Measurements from ENCODE around the gene EPHB1. TPM values are rescaled to one million over a fixed set of nuclear protein-coding genes. Genes with fewer than 3 reads are reported as not detected.

EPHB1 gene
- total and polyA plus RNA-seq, 2 experiments from 2014 or later, result 0.43 to 0.81 TPM

GRCh38 chr3:135135445-135135844 lies 340.4 kb downstream of the EPHB1 start:
- no peak overlapping the region for H2AFZ ChIP-seq
- no peak for DNase-seq
- H3K27ac ChIP-seq, result no peak overlapping the region
- no peak overlapping the region for H3K4me3 ChIP-seq
- H3K9me3 ChIP-seq (ENCODE audit: low read depth), result no peaks in the 10 kb centered on the region
- WGBS, 2 experiments (ENCODE audit: low coverage in 1 of 2, low lambda C conversion rate in 2 of 2, missing lambda C conversion rate in 2 of 2), result 78 to 85% methylated on average over 1 of the region's 1 CpG
- no peaks in the 10 kb centered on the region for H4K20me1 ChIP-seq (ENCODE audit: insufficient read depth)
- no peaks in the 10 kb centered on the region for H3K27me3 ChIP-seq (replicated peaks; ENCODE audit: insufficient read depth)
- no peak for TF ChIP-seq EZH2 (IDR thresholded peaks at IDR 0.05; ENCODE audit: insufficient read depth, poor library complexity, severe bottlenecking)
- no peak for TF ChIP-seq EZH2phosphoT487 (IDR thresholded peaks at IDR 0.05; ENCODE audit: insufficient read depth, low read depth)
- no peak overlapping the region for H3K9ac ChIP-seq
- H3K79me2 ChIP-seq (ENCODE audit: insufficient read depth), result no peaks in the 10 kb centered on the region
- H3K4me2 ChIP-seq (ENCODE audit: unreplicated experiment), result no peak overlapping the region
- H3K9me2 ChIP-seq (ENCODE audit: insufficient read depth), result no peaks in the 10 kb centered on the region
- H3F3A ChIP-seq (ENCODE audit: insufficient read depth), result no peaks in the 10 kb centered on the region
- no peaks in the 10 kb centered on the region for H3K36me3 ChIP-seq (ENCODE audit: low read depth)
- in situ Hi-C loops (cut with MboI), result no loop called here
- H3K4me1 ChIP-seq (ENCODE audit: insufficient read depth), result no peaks in the 10 kb centered on the region

GRCh38 chr3:135136361-135137100 lies 341.5 kb downstream of the EPHB1 start:
- Histone ChIP-seq H3K36me3 (ENCODE audit: low read depth) (no peaks in the 10 kb centered on the region), H3K4me2 (ENCODE audit: unreplicated experiment) (no peak overlapping the region), H3K9me2 (ENCODE audit: insufficient read depth) (no peaks in the 10 kb centered on the region), H3F3A (ENCODE audit: insufficient read depth) (no peaks in the 10 kb centered on the region), H3K4me3 (no peak overlapping the region), H3K9ac (no peak overlapping the region), H4K20me1 (ENCODE audit: insufficient read depth) (no peaks in the 10 kb centered on the region), H3K27ac (no peak overlapping the region), H3K27me3 (replicated peaks; ENCODE audit: insufficient read depth) (no peaks in the 10 kb centered on the region), H3K4me1 (ENCODE audit: insufficient read depth) (no peaks in the 10 kb centered on the region), H2AFZ (no peak overlapping the region), H3K9me3 (ENCODE audit: low read depth) (no peaks in the 10 kb centered on the region), H3K79me2 (ENCODE audit: insufficient read depth) (no peaks in the 10 kb centered on the region)
- no peak for DNase-seq
- 31 to 44% methylated on average over 3 of the region's 3 CpGs for WGBS, 2 experiments (ENCODE audit: low coverage in 1 of 2, low lambda C conversion rate in 2 of 2, missing lambda C conversion rate in 2 of 2)
- TF ChIP-seq EZH2 (IDR thresholded peaks at IDR 0.05; ENCODE audit: insufficient read depth, poor library complexity, severe bottlenecking), result no peak
- no peak for TF ChIP-seq EZH2phosphoT487 (IDR thresholded peaks at IDR 0.05; ENCODE audit: insufficient read depth, low read depth)
- in situ Hi-C loops (cut with MboI), result no loop called here

GRCh38 chr3:135137296-135137695 lies 342.2 kb downstream of the EPHB1 start:
- Histone ChIP-seq H3K27me3 (replicated peaks; ENCODE audit: insufficient read depth) (no peaks in the 10 kb centered on the region), H4K20me1 (ENCODE audit: insufficient read depth) (no peaks in the 10 kb centered on the region), H3K9ac (no peak overlapping the region), H2AFZ (no peak overlapping the region), H3K9me3 (ENCODE audit: low read depth) (no peaks in the 10 kb centered on the region), H3F3A (ENCODE audit: insufficient read depth) (no peaks in the 10 kb centered on the region), H3K4me2 (ENCODE audit: unreplicated experiment) (no peak overlapping the region), H3K4me3 (no peak overlapping the region), H3K36me3 (ENCODE audit: low read depth) (no peaks in the 10 kb centered on the region), H3K9me2 (ENCODE audit: insufficient read depth) (no peaks in the 10 kb centered on the region), H3K4me1 (ENCODE audit: insufficient read depth) (no peaks in the 10 kb centered on the region), H3K79me2 (ENCODE audit: insufficient read depth) (no peaks in the 10 kb centered on the region), H3K27ac (no peak overlapping the region)
- in situ Hi-C loops (cut with MboI), result no loop called here
- DNase-seq, result no peak
- 53 to 81% methylated on average over 2 of the region's 2 CpGs for WGBS, 2 experiments (ENCODE audit: low coverage in 1 of 2, low lambda C conversion rate in 2 of 2, missing lambda C conversion rate in 2 of 2)
- TF ChIP-seq EZH2 (IDR thresholded peaks at IDR 0.05; ENCODE audit: insufficient read depth, poor library complexity, severe bottlenecking) (no peak), EZH2phosphoT487 (IDR thresholded peaks at IDR 0.05; ENCODE audit: insufficient read depth, low read depth) (no peak)

DNA sequence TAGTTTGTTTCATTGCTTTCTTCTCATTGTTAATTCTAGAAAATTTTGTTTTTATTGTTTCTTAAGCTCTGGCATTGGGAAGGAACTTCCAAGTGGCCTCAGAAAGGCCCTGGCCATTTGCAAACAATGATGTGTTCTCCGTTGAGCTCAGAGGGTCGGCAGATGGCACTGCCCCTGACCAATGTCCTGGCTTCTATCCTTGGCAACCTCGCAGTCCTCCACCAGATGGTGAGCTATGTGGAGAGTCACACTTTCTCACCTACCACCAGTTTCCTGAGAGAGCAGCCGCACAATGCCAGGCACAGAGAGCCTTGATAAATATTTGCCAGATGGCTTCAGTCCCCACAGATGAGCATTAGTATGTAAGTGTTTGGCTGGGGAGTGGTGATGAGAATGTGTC lies 343.7 kb downstream of the EPHB1 start:
- Histone ChIP-seq H3K27me3 (replicated peaks; ENCODE audit: insufficient read depth) (no peaks in the 10 kb centered on the region), H3K9me2 (ENCODE audit: insufficient read depth) (no peaks in the 10 kb centered on the region), H3F3A (ENCODE audit: insufficient read depth) (no peaks in the 10 kb centered on the region), H3K4me2 (ENCODE audit: unreplicated experiment) (no peak overlapping the region), H3K4me1 (ENCODE audit: insufficient read depth) (no peaks in the 10 kb centered on the region), H3K79me2 (ENCODE audit: insufficient read depth) (no peaks in the 10 kb centered on the region), H4K20me1 (ENCODE audit: insufficient read depth) (no peaks in the 10 kb centered on the region), H2AFZ (no peak overlapping the region), H3K36me3 (ENCODE audit: low read depth) (no peaks in the 10 kb centered on the region), H3K4me3 (no peak overlapping the region), H3K9me3 (ENCODE audit: low read depth) (no peaks in the 10 kb centered on the region), H3K27ac (no peak overlapping the region), H3K9ac (no peak overlapping the region)
- DNase-seq, result no peak
- TF ChIP-seq EZH2 (IDR thresholded peaks at IDR 0.05; ENCODE audit: insufficient read depth, poor library complexity, severe bottlenecking) (no peak), EZH2phosphoT487 (IDR thresholded peaks at IDR 0.05; ENCODE audit: insufficient read depth, low read depth) (no peak)
- in situ Hi-C loops (cut with MboI), result no loop called here
- WGBS, 2 experiments (ENCODE audit: low coverage in 1 of 2, low lambda C conversion rate in 2 of 2, missing lambda C conversion rate in 2 of 2), result 90% methylated on average over 4 of the region's 4 CpGs
